Measurements from ENCODE around the gene FAIM.

The FAIM gene

GRCh38 chr3:138573138-138573537 lies 35.4 kb upstream of the FAIM start:
- H3K4me3 ChIP-seq (ENCODE audit: low read depth, low read length) = no peak overlapping the region
- no peak for DNase-seq (ENCODE audit: low read depth)
- TF ChIP-seq, protein P1, sequence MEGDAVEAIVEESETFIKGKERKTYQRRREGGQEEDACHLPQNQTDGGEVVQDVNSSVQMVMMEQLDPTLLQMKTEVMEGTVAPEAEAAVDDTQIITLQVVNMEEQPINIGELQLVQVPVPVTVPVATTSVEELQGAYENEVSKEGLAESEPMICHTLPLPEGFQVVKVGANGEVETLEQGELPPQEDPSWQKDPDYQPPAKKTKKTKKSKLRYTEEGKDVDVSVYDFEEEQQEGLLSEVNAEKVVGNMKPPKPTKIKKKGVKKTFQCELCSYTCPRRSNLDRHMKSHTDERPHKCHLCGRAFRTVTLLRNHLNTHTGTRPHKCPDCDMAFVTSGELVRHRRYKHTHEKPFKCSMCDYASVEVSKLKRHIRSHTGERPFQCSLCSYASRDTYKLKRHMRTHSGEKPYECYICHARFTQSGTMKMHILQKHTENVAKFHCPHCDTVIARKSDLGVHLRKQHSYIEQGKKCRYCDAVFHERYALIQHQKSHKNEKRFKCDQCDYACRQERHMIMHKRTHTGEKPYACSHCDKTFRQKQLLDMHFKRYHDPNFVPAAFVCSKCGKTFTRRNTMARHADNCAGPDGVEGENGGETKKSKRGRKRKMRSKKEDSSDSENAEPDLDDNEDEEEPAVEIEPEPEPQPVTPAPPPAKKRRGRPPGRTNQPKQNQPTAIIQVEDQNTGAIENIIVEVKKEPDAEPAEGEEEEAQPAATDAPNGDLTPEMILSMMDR (IDR thresholded peaks at IDR 0.05; ENCODE audit: control insufficient read depth, extremely low read depth, insufficient read depth) = no peak

GRCh38 chr3:138578141-138578540 lies 30.4 kb upstream of the FAIM start:
- TF ChIP-seq, protein P1 (IDR thresholded peaks at IDR 0.05; ENCODE audit: control insufficient read depth, extremely low read depth, insufficient read depth) = no peak
- DNase-seq (ENCODE audit: low read depth) = no peak

DNA sequence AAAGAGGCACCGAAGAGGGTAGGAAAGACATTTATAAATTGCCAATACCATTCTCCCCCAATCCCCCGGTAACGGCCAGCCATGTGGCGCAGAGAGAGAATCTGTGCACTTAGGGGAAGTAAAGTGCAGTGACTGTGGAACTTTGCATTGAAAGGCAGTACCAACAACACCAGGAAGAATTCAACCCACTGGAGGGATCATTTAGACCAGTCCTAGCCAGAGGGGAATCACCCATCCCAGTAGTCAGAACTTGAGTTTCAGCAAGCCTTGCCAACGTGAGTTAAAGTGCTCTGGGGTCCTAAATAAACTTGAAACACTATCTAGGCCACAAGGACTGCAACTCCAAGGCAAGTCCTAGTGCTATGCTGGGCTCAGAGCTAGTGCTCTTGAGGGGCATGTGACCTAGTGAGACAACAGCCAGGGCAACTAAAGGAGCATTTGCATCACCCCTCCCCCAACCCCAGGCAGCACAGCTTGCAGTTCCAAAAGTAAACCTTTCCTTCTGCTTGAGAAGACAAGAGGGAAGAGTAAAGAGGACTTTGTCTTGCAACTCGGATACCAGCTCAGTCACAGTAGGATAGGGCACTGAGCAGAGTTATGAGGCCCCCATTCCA lies 29.5 kb upstream of the FAIM start:
- H3K4me3 ChIP-seq (ENCODE audit: low read depth, low read length) = no peak overlapping the region
- TF ChIP-seq, protein P1 (IDR thresholded peaks at IDR 0.05; ENCODE audit: control insufficient read depth, extremely low read depth, insufficient read depth) = no peak
- DNase-seq (ENCODE audit: low read depth) = no peak

More at GRCh38 chr3:138578141-138578540, 30.4 kb upstream of the FAIM start:
- H3K4me3 ChIP-seq (ENCODE audit: low read depth, low read length) = no peak overlapping the region

GRCh38 chr3:138587374-138587773 lies 21.2 kb upstream of the FAIM start:
- no peak for DNase-seq (ENCODE audit: low read depth)
- TF ChIP-seq, protein P1 (IDR thresholded peaks at IDR 0.05; ENCODE audit: control insufficient read depth, extremely low read depth, insufficient read depth) = no peak
- H3K4me3 ChIP-seq (ENCODE audit: low read depth, low read length) = no peak overlapping the region

- no peak overlapping the region for H3K4me3 ChIP-seq (ENCODE audit: low read depth, low read length)
- DNase-seq (ENCODE audit: low read depth) = no peak
- TF ChIP-seq, protein P1 (IDR thresholded peaks at IDR 0.05; ENCODE audit: control insufficient read depth, extremely low read depth, insufficient read depth) = no peak
These were observed 20.1 kb upstream of the FAIM start for GRCh38 chr3:138588445-138588844.

DNA sequence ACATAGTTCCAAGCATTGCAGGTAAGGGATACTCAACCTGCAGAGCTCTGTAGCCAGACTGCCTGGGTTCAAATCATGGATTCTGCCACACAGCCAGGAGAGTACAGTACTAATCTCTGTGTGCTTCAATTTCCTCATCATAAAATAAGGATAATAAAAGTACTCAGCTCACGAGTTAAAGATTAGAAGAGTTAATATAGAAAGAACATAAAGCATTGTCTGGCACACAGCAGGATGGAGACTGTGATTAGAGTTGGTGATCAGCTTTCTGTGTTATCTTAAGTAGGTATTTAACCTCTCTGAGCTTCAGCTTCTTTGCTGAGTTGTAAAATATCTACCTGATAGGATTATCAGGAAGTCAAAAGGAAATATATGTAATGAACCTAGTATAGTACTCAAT lies 17.2 kb upstream of the FAIM start:
- TF ChIP-seq, protein P1 (IDR thresholded peaks at IDR 0.05; ENCODE audit: control insufficient read depth, extremely low read depth, insufficient read depth) = no peak
- no peak overlapping the region for H3K4me3 ChIP-seq (ENCODE audit: low read depth, low read length)
- DNase-seq (ENCODE audit: low read depth) = no peak
